Measurements from ENCODE around the gene CNOT6.
"Not testable (repeated sequence)": the region's sequence is repeated elsewhere in the genome, so short reads cannot be mapped to it uniquely, and the experiment has no call there.

Gene CNOT6

GRCh38 chr5:180494060-180494509 is at the start of gene CNOT6:
TSS of gene CNOT6 (plus strand) at chr5:180494379. CDS start at chr5:180529277, 34,898 bp downstream.
- DNase-seq, result peak; percentile 42

GRCh38 chr5:180454752-180455151 is 39.4 kb upstream of the CNOT6 start:
- DNase-seq, result no peak

DNA sequence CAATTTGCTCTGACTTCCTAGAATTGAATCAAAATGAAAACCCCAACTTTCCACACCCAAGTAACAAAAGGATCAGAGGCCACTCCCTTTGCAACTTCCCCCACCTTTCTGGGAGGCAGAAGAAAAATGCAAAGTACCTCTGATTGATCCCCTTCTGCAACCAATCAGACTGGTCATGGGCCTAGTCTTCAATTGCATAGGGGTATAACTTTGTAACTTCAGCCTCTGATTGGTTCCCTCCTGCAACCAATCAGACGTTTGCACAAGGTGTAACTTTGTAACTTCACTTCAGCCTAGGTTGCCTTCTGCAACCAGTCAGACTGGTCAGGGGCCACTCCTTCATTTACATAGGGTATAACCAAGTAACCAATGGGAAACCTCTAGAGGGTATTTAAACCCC is 38.3 kb upstream of the CNOT6 start:
- no peak for DNase-seq

DNA sequence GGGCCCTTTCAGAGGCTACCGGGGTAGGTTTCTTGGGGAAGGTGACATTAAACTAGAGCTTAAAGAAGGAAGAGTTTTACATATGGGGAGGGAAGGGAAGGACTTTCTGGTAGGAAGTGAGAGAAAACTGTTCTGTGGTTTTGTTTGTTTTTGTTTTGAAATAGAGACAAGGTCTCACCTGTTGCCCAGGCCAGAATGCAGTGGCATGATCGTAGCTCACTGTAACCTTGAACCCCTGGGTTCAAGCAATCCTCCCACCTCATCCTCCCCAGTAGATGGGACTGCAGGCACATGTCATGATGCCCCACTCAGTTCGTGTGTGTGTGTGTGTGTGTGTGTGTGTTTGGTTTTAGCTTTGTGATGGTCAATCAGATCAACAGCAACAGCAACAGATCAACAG is 37.4 kb upstream of the CNOT6 start:
- DNase-seq, result no peak

DNA sequence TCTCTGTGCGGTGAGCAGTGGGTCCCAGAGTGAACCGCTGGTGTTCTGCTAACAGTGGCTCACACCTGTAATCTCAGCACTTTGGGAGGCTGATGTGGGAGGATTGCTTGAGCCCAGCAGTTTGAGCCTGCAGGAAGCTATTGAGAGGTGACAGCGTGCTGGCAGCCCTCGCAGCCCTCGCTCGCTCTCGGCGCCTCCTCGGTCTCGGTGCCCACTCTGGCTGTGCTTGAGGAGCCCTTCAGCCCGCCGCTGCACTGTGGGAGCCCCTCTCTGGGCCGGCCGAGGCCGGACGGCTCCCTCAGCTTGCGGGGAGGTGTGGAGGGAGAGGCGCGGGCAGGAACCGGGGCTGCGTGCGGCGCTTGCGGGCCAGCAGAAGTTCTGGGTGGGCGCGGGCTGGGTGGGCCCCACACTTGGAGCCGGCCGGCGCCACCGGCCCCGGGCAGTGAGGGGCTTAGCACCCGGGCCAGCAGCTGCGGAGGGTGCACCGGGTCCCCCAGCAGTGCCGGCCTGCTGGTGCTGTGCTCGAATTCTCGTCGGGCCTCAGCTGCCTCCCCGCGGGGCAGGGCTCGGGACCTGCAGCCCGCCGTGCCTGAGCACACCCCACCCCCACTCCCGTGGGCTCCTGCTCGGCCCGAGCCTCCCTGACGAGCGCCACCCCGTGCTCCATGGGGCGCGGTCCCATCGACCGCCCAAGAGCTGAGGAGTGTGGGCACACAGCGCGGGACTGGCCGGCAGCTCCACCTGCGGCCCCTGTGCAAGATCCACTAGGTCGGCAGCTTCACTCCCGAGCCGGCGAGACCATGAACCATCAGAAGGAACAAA is 35.1 kb upstream of the CNOT6 start:
- DNase-seq, result not testable (repeated sequence)

GRCh38 chr5:180459674-180460142 is 34.5 kb upstream of the CNOT6 start:
- not testable (repeated sequence) for DNase-seq

DNA sequence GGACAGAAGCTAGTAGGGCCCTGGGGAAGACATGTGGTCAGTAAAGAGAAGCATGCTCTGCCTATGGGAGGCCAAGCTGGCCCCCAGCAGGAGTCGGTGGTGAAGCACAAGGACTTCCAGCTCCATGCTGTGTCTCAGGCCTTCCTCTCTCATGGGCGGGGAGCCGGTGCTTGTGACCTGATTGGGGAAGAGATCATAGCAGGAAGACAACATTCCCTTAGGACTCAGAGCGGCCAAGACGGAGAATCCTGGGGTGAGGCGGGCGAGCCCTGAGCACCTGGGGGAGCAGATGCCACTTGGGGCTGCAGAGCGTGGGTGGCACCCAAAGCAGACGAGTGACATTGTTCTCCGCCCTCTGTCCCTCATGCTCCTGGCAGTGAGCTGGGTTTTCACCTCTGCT is 33.3 kb upstream of the CNOT6 start:
- no peak for DNase-seq

- DNase-seq, result no peak
These were observed 32.9 kb upstream of the CNOT6 start for GRCh38 chr5:180461303-180461702.

DNA sequence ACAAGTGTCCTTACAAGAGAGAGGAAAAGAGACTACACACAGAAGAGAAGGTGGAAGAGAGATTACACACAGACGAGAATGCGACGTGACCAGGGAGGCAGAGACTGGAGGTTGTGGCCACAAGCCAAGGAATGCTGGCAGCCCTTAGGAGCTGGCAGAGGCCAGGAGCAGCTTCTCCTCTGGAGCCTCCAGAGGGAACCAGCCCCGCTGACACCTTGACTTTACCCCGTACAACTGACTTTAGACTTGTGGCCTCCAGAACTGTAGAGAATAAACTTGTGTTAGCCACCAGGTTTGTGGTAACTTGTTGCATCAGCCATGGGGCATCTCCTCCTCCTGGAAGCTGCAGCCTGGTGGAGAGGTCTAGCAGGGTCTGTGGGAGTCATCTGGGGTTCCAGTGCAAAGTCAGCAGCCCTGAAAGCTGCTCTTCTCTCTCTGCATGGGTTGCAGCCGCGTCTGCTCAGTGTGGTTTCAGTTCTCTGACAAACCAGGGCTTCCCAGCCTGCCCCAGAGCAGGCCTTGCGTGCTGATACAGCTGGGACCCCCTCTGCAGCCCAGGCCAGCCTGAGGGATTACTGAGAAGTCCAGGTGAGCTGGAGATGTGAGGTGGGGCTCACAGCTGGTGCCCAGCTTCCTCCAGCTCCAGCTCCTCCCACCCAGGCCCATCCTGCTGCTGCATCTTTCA is 30.8 kb upstream of the CNOT6 start:
- DNase-seq, result no peak

DNA sequence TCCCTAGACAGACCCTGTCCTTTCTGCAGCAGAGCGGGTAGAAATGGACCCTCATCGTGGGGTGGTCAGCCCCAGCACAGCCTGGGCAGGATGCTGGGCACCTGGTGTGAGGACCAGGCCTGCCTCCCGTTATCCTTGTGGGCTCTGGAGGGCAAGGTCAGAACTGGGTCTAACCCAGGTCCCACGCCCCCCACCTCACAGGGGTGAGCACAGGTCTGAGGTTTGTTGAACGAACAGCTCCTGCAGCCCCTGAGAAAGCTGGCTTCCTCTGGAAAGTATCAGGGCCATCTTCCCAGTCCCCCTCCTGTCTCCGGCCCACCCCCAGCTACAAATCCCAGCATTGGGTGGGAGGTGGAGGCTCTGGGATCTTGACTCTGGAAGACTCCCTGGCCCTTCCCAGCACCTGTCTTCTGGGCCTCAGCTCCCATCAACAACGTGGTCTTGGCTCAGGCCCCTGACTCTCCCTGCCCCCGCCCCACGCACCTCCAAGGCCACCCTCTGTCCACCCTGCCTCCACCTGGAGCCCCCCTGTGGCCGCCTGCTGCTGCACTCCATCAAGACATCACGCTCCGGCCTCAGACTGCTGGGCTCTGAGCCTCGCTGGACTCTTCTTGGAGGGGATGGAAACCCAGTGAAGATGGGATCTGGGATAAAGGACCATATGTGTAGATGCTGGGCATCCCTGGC is 30.1 kb upstream of the CNOT6 start:
- DNase-seq, result no peak

DNA sequence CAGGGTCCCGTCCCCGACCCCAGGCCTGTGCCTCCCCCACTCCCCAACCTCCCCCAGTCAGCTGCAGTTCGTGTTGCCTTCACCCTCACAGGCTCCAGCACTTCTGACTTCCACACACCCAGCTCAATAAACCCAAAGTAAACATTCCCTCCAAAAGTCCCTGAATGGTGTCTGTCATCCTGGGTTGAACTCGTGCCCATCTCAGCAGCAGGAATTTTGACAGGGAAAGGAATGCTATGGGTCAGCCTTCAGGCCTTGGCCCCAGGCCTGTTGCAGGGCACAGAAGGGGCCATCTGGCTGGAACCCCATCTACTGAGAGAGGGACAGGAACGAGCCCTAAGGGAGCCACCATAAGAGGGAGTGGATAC is 29.6 kb upstream of the CNOT6 start:
- DNase-seq, result no peak

GRCh38 chr5:180465052-180465451 is 29.1 kb upstream of the CNOT6 start:
- not testable (repeated sequence) for DNase-seq

DNA sequence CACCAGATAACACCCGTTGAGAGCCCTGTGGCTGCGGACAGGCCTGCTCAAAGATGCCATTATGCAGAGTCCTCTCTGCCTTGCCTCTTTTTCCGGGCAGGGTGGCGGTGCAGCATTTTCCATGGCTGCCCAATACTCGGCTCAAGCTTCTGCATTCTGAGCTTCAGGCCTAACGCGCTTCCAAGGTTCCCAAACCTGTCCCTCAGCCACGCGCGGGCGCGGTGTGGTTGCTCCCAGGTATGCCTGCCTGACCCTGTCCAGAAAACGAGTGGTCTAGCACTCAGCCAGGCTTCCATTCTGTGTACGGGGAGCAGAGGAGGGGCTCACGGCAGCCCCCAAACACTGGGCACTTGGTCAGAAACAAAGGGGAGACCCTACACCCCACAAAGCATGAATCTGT is 27.9 kb upstream of the CNOT6 start:
- no peak for DNase-seq

DNA sequence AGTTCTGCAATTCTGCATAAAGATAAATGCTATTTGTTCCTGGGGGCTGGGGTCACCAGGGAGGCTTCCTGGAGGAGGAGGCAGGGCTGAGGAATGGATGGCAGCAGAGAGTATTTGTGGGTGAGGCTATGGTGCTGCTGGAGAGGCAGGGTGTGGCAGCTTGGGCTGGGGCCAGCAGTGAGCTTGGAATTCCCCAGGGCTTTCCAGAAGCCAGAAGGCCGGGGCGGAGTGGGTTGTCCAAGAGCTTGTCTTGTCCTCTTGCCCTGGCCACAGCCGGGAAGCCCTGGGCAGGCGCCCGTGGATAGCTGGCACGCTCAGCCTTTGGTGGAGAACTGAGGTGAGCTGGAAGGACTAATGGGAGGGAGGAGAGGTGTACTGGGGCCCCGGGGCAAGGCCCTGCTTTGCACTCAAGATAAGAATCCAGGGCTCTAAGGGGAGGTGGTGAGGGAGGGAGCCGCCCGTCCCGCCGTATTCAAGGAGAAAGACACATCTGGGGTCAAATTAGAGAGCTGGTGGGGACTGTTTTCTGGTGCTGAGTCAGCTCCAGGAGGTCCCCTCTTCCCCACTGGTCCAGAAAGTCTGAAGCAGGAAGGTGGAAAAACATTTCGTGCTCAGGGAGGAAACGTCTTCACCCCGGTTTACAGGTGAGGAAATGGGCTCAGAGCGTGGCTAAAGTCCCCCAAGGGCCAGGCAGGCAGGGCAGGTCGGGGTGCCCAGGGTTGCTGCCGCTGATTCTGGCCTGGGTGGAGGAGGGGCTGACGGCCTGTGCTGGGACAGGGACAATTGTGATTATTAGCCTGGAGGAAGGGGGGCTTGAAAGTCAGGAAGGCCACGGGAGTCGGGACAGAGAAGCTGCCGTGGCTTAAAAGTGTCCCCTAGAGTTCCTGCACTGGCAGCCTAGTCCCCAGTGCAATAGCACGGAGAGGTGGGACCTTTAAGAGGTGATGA is 26.9 kb upstream of the CNOT6 start:
- DNase-seq, result no peak

DNA sequence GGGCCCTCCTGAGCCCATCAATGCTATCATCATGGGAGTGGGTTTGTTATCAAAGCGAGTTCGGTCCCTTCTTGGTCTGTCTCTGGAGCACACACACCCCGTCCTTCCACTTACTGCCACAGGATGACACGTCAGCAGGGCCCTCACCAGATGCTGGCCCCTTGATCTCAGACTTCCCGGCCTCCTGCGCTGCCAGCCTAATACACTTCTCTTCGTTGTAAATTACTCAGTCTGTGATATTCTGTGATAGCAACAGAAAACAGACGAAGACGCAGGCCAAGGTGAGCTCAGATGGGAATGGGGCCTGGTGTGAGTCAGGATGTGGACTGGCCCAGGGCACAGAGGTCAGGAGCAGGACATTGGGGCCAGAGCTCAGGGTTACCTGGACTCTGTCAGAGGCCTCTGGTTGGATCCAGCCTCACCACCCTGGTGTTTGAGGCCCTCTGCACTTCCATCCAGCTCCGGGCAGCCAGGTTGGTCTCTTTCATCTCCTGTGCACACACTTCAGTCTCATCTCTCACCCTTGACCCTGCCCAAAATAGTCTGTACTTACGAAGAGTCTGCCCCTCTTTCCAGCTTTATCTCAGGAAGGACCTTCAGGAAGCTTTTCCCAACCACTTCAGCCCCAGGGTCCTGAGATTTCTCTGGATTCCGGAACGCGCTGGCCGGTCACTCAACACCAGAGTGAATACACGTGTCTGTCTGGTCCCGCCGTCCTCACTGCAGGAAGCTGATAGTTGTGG is 26.0 kb upstream of the CNOT6 start:
- DNase-seq, result no peak

DNA sequence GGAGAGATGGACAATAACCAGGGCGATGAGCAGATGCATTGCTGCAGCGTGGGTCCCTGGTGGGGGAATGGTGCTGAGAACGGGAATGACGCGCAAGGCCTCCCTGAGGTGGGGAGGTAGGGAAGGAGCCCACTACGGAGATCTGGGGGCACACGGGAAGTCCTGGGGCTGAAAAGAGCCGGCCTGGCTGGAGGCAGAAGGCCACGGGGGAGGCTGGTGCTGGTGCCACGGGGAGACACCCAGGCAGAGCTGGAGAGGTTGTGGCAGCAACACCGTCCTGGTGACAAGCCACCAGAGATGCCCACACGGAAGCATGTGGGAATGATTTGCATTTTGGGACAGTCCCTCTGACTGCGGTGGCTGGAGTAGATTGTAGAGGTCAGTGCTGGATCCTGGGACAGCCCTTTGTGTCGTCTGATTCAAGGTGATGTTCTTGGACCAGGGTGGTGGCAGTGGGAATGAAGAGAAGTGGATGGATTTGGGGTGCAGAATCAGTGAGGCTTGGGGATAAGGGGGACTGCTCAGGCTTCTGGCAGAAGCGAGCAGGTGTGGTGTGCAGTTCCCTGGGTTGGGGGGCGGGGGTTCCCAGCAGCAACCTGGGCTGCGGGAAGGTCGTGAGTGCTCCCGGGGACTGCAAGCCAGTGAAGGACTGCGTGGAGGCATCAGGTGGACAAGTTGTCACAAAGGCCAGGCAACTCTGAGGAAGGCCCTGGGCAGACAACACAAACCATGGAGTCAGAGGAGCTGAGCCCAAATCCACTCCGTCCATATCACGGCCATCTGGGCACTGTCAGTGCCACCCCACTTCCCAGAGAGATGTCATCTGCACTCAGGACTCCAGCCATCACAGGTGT is 25.2 kb upstream of the CNOT6 start:
- DNase-seq, result no peak

- DNase-seq, result no peak
These were observed 24.7 kb upstream of the CNOT6 start for GRCh38 chr5:180469586-180469865.

- no peak for DNase-seq
These were observed 24.3 kb upstream of the CNOT6 start for GRCh38 chr5:180469866-180470265.

DNA sequence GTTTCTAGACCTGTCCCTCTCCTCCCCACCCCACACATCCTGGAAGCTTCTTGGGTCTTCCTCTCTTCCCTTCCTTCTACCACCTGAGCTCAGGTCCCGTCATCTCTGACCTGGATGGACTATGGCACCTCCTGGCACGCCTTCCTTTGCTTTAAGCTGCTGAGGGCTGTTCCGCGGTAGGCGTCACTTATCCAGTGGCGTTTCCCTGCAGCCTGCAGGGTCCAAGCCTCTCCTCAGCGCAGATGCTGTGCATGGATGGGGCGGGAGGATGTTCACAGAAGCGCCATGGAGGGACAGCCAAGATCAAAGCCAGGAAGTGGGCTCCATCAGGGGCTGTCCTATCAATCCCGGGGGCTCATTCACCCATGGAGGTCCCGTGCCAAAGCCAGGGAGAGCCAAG is 23.8 kb upstream of the CNOT6 start:
- no peak for DNase-seq

GRCh38 chr5:180470966-180471582 is 23.1 kb upstream of the CNOT6 start:
- DNase-seq, result peak; percentile 44

DNA sequence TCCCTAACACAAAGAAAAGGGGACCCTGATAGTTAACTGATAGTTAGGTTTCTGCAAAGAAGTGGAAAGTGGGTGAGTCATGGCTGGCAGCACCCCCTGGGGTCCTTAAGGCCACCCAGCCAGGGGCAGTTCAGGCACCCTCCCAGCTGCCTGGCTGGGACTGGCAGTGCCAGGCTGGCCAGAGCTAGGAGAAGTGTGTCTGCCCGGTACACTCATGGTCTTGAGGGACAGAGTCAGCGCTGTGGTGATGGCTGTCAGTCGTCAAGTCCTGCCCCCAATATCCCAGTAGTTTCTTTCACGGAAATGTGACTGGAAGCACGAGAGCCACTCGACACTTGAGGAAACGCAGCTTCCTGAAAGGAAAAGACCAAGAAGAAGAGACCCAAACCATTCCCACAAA is 22.3 kb upstream of the CNOT6 start:
- DNase-seq, result no peak
